A673 (cell line): ENCODE results near the gene CCDC69. TPM values are rescaled to one million over a fixed set of nuclear protein-coding genes. Genes with fewer than 3 reads are reported as not detected.
A peak's percentile ranks its signal among the peaks of the same experiment; 100 is the strongest.

ENCODE experiments used
- BruUV-seq: library from RNA; stranded (reverse); fragments of 400-500 nt; replicated peaks from 2 replicates; lab custom pipeline; 2021; lab: Mats Ljungman, UMichigan
- CTCF ChIA-PET: fragments of 300-600 bp; sonication (Branson Sonifier 250); formaldehyde crosslinking; loops from one replicate; lab custom pipeline; 2022; ENCODE audit warnings: antibody characterized with exemption; lab: Charles Lee
- POLR2A ChIA-PET: fragments of 300-600 bp; sonication (Branson Sonifier 250); formaldehyde crosslinking; loops from one replicate; lab custom pipeline; 2022; ENCODE audit warnings: antibody characterized with exemption; ENCODE audit not compliant: low non-redundant PET; lab: Charles Lee
- DNase-seq: peaks from one replicate; pipeline ENCODE4 v3.0.0-alpha.2; 2015; ENCODE audit warnings: low spot score
- H3K27ac ChIP-seq: fragments of 200-600 bp; sonication (generic); 2 replicates; pipeline ENCODE4 v1.5.1; 2016; ENCODE audit warnings: mixed run types, low read depth, mild to moderate bottlenecking, mixed read lengths, antibody characterized with exemption, low read length; ENCODE audit not compliant: poor library complexity, severe bottlenecking
- H3K27me3 ChIP-seq: fragments of 200-600 bp; sonication (generic); replicated peaks from 2 replicates; pipeline ENCODE4 v1.6.1; 2017; ENCODE audit warnings: mixed run types, low read depth, mild to moderate bottlenecking, mixed read lengths, antibody characterized with exemption, low read length; ENCODE audit not compliant: insufficient read depth, poor library complexity
- H3K36me3 ChIP-seq: fragments of 200-600 bp; sonication (generic); 2 replicates; pipeline ENCODE4 v1.6.1; 2016; ENCODE audit warnings: mixed run types, mild to moderate bottlenecking, mixed read lengths, antibody characterized with exemption, low read length; ENCODE audit not compliant: insufficient read depth, poor library complexity, severe bottlenecking
- H3K4me1 ChIP-seq: fragments of 200-600 bp; sonication (generic); 2 replicates; pipeline ENCODE4 v1.6.1; 2017; ENCODE audit warnings: mixed run types, mild to moderate bottlenecking, mixed read lengths, antibody characterized with exemption, low read length; ENCODE audit not compliant: insufficient read depth, poor library complexity, severe bottlenecking
- H3K4me3 ChIP-seq: fragments of 200-600 bp; sonication (generic); 2 replicates; pipeline ENCODE4 v1.5.1; 2016; ENCODE audit warnings: low read depth, mixed run types, mild to moderate bottlenecking, mixed read lengths, low read length; ENCODE audit not compliant: poor library complexity, severe bottlenecking
- H3K9me3 ChIP-seq: fragments of 200-600 bp; sonication (generic); 2 replicates; pipeline ENCODE4 v1.6.1; 2016; ENCODE audit warnings: mixed run types, low read depth, mild to moderate bottlenecking, mixed read lengths, antibody characterized with exemption, low read length; ENCODE audit not compliant: poor library complexity, severe bottlenecking
- EZH2 ChIP-seq: fragments of 200-600 bp; sonication (generic); IDR thresholded peaks from 2 replicates; pipeline ENCODE4 v1.6.1; 2017; ENCODE audit warnings: borderline replicate concordance, low read depth, mild to moderate bottlenecking, mixed read lengths, antibody characterized with exemption, low read length; ENCODE audit not compliant: poor library complexity, severe bottlenecking
- intact Hi-C: fragments of 100-400 bp; cut with micrococcal nuclease; formaldehyde crosslinking; loops from one replicate; pipeline ENCODE4 v1.10.0; 2022; ENCODE audit not compliant: unreplicated experiment
- total RNA-seq: library from RNA; stranded (reverse); gene quantifications from 2 replicates; pipeline ENCODE4 v1.2.3, GENCODE V29; 2021
- TF ChIP-seq, protein P1 (sequence below): fragments of 300-800, 200-600 bp; sonication (generic); conservative IDR thresholded peaks from 2 replicates; pipeline ENCODE4 v1.5.1; 2017; ENCODE audit warnings: low read depth, mild to moderate bottlenecking, antibody characterized with exemption, low read length, moderate library complexity, mixed read lengths

The CCDC69 gene
- total RNA-seq, 1 experiment from 2014 or later: not detected

DNA sequence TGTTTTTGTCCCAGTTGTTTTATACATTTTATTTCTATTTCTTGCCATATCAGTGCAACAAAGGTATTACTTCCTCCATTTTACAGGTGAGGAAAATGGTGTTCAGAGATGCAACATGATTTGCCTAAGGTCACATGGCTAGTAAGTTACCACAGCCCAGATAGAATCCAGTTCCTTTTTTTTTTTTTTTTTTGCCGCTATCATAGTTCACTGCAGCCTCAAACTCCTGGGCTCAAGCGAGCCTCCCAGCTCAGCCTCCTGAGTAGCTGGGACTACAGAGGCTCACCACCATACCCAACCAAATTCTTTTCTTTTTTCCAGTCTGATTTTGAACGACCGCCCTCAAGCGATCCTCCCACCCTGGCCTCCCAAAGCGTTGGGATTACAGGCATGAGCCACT lies 480 bp upstream of the CCDC69 start:
- DNase-seq: no peak
- no peaks in the 10 kb centered on the region for H3K9me3 ChIP-seq
- TF ChIP-seq, protein P1, sequence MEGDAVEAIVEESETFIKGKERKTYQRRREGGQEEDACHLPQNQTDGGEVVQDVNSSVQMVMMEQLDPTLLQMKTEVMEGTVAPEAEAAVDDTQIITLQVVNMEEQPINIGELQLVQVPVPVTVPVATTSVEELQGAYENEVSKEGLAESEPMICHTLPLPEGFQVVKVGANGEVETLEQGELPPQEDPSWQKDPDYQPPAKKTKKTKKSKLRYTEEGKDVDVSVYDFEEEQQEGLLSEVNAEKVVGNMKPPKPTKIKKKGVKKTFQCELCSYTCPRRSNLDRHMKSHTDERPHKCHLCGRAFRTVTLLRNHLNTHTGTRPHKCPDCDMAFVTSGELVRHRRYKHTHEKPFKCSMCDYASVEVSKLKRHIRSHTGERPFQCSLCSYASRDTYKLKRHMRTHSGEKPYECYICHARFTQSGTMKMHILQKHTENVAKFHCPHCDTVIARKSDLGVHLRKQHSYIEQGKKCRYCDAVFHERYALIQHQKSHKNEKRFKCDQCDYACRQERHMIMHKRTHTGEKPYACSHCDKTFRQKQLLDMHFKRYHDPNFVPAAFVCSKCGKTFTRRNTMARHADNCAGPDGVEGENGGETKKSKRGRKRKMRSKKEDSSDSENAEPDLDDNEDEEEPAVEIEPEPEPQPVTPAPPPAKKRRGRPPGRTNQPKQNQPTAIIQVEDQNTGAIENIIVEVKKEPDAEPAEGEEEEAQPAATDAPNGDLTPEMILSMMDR: no peak
- TF ChIP-seq EZH2: no peak
- no peaks in the 10 kb centered on the region for H3K4me1 ChIP-seq
- no peaks in the 10 kb centered on the region for H3K27me3 ChIP-seq
- H3K27ac ChIP-seq: no peak overlapping the region
- peak overlapping the region; percentile 58 for H3K4me3 ChIP-seq
- intact Hi-C loops: no loop called here
- no TSS peak for BruUV-seq
- ChIA-PET CTCF (no interaction called here), POLR2A (no interaction called here)
- H3K36me3 ChIP-seq: no peaks in the 10 kb centered on the region

DNA sequence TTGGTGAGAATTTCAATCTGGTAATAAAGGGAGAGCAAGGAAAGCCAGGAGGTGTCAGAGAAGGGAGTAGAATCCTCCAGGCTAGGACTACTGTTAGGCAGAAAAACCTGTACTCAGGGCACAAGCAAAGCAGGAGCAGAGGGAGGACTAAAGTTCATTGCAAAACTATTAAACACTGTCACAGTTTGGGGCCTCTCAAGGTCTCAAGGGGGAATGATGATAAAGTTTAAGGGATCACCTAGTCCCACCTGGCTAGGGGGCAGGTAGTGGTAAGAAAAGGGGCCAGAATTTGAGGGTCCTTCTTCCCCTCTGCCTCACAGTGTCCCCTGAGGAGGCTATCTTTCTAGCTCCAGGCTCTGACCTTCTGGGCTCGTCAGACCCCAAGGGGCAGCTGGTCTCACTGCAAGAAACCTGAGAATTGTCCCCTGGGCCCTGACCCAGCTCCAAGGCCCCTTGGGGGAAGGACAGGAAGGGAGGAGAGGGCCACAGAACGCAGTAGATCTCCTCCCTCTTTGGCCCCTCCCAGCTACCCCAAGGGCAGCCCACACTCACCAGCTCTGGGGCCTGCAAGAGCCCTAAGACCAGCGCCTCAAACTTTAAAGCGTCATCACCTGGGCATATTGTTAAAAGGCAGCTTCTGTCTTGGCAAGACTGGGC lies 974 bp downstream of the CCDC69 start:
- Histone ChIP-seq H3K27ac (no peak overlapping the region), H3K4me3 (peak overlapping the region; percentile 58), H3K27me3 (no peaks in the 10 kb centered on the region), H3K4me1 (no peaks in the 10 kb centered on the region), H3K36me3 (no peaks in the 10 kb centered on the region), H3K9me3 (no peaks in the 10 kb centered on the region)
- BruUV-seq: no TSS peak
- DNase-seq: no peak
- ChIA-PET CTCF (no interaction called here), POLR2A (no interaction called here)
- TF ChIP-seq, protein P1: no peak
- intact Hi-C loops: no loop called here

DNA sequence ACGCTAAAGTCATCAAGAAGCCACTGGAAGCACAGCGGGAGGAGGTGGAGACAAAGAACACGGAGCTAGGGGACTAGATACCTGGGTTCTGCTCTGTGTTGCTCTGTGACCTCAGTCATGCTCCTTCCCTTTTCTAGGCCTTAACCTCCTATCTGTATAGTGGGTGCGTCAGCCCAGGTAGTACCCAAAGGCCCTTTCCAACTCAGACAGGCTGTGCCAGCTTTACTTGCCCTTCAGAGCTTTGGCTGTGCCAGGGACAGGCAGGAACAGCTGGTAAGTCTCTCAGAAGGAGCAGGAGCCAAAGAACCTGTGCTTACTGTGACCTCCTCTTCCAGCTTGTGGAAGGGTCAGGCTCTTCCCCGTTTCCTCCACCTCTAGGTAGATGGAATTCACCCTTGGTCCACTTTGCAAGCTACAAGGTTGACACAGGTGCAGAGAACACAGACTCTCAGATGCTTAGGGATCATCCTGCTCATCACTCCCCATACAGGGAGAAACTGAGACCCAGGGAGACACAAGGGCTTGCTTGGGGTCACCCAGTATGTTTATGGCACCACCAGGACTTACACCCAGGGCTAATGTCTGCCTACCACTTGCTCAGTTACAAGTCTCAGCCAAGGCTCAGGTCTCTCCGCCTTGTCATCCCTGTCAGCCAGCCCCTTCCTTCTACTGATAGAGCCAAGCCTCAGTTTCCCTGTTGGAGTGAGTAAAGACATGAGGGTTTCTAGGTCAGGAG lies 1.7 kb downstream of the CCDC69 start:
- no peaks in the 10 kb centered on the region for H3K4me1 ChIP-seq
- no peaks in the 10 kb centered on the region for H3K9me3 ChIP-seq
- BruUV-seq: no TSS peak
- DNase-seq: no peak
- H3K4me3 ChIP-seq: no peak overlapping the region
- intact Hi-C loops: no loop called here
- CTCF ChIA-PET: no interaction called here
- H3K27me3 ChIP-seq: no peaks in the 10 kb centered on the region
- POLR2A ChIA-PET: no interaction called here
- no peaks in the 10 kb centered on the region for H3K36me3 ChIP-seq
- TF ChIP-seq, protein P1: no peak
- TF ChIP-seq EZH2: no peak
- no peak overlapping the region for H3K27ac ChIP-seq
